B cell (primary cell): ENCODE measurements around the gene ZNF326. TPM values are rescaled to one million over a fixed set of nuclear protein-coding genes. Genes with fewer than 3 reads are reported as not detected.
"Not testable (repeated sequence)": the region's sequence is repeated elsewhere in the genome, so short reads cannot be mapped to it uniquely, and the experiment has no call there.

ENCODE experiments used
- ATAC-seq: fragments of 200-7000 bp; cut with Tn5 transposase; one replicate; pipeline ENCODE4 v1.10.0; 2021; ENCODE audit warnings: low read depth, mild to moderate bottlenecking, moderate number of reproducible peaks, moderate library complexity
- CTCF ChIA-PET: fragments of 350-600 bp; sonication (Branson Sonifier 250); formaldehyde crosslinking; loops from one replicate; lab custom pipeline; 2021; ENCODE audit warnings: antibody characterized with exemption, inconsistent platforms; lab: Charles Lee
- POLR2A ChIA-PET: fragments of 350-600 bp; sonication (Branson Sonifier 250); formaldehyde crosslinking; loops from one replicate; lab custom pipeline; 2021; ENCODE audit warnings: antibody characterized with exemption; lab: Charles Lee
- DNase-seq: peaks from one replicate; pipeline ENCODE4 v3.0.0; 2013
- H2AFZ ChIP-seq: 2 replicates; pipeline ENCODE4 v1.6.1; 2012; ENCODE audit warnings: mild to moderate bottlenecking, low read depth, low read length; ENCODE audit not compliant: insufficient read depth, poor library complexity, severe bottlenecking
- H3K27ac ChIP-seq, 2 donors: 1 replicate in 1 of 2; 2 replicates in 1 of 2; pipeline ENCODE4 v1.5.1; 2012 to 2013; ENCODE audit warnings: low read length in 2 of 2, mild to moderate bottlenecking in 2 of 2, moderate library complexity in 1 of 2
- H3K27me3 ChIP-seq, 4 experiments: fragments of 200-600 bp in 1 of 4; sonication (generic) in 1 of 4; replicated peaks in 1 of 4; 1 replicate in 2 of 4; 2 replicates in 2 of 4; pipeline versions ENCODE4 v1.6.1 to v1.7.0; 2013 to 2016; ENCODE audit warnings: low read length in 3 of 4, mild to moderate bottlenecking in 2 of 4, mixed read lengths in 1 of 4, moderate library complexity in 1 of 4; ENCODE audit not compliant: insufficient read depth in 4 of 4, control insufficient read depth in 3 of 4; ENCODE audit errors: control extremely low read depth in 1 of 4
- H3K36me3 ChIP-seq, 2 experiments: replicated peaks in 1 of 2; 1 replicate in 1 of 2; 2 replicates in 1 of 2; pipeline versions ENCODE4 v1.6.1 to v1.7.1; 2013; ENCODE audit warnings: low read length in 1 of 2; ENCODE audit not compliant: insufficient read depth in 2 of 2, control insufficient read depth in 1 of 2; ENCODE audit errors: control extremely low read depth in 1 of 2, extremely low read depth in 1 of 2
- H3K4me1 ChIP-seq, 2 donors: fragments of 200-600 bp in 1 of 2; sonication (generic) in 1 of 2; 1 replicate in 1 of 2; 2 replicates in 1 of 2; pipeline versions ENCODE4 v1.5.1 to v1.6.1; 2013 to 2017; ENCODE audit warnings: low read length in 2 of 2; ENCODE audit not compliant: control insufficient read depth in 2 of 2, insufficient read depth in 2 of 2
- H3K4me2 ChIP-seq: replicated peaks from 2 replicates; pipeline ENCODE3; 2012; ENCODE audit warnings: mild to moderate bottlenecking, low read depth, low read length; ENCODE audit not compliant: poor library complexity, severe bottlenecking
- H3K4me3 ChIP-seq, 5 experiments: fragments of 200-600 bp in 1 of 5; sonication (generic) in 1 of 5; 1 replicate in 3 of 5; 2 replicates in 2 of 5; pipeline versions ENCODE4 v1.5.1 to v1.7.0; 2011 to 2016; ENCODE audit warnings: low read length in 4 of 5, mild to moderate bottlenecking in 4 of 5, low read depth in 2 of 5, control low read depth in 1 of 5, moderate library complexity in 1 of 5; ENCODE audit not compliant: insufficient read depth in 1 of 5; ENCODE audit errors: control extremely low read depth in 1 of 5, extremely low read depth in 1 of 5
- H3K79me2 ChIP-seq: fragments of 200-600 bp; sonication (generic); one replicate; pipeline ENCODE4 v1.6.0; 2016; ENCODE audit warnings: low read length; ENCODE audit not compliant: control insufficient read depth, insufficient read depth
- H3K9ac ChIP-seq: fragments of 200-600 bp; sonication (generic); 2 replicates; pipeline ENCODE4 v1.6.1; 2017; ENCODE audit warnings: mild to moderate bottlenecking, low read length, moderate library complexity
- H3K9me3 ChIP-seq, 3 donors: one replicate each; pipeline versions ENCODE4 v1.6.1 to v1.7.1; 2013; ENCODE audit warnings: low read length in 2 of 3; ENCODE audit not compliant: control insufficient read depth in 2 of 3, insufficient read depth in 1 of 3; ENCODE audit errors: control extremely low read depth in 1 of 3
- H4K20me1 ChIP-seq: 2 replicates; pipeline ENCODE4 v1.6.0; 2012; ENCODE audit warnings: mild to moderate bottlenecking, low read length; ENCODE audit not compliant: insufficient read depth, control insufficient read depth, poor library complexity, severe bottlenecking
- H3K27ac Mint-ChIP-seq: one replicate; pipeline ENCODE4 v1.8.0; 2021; ENCODE audit warnings: mixed read lengths
- H3K27me3 Mint-ChIP-seq: one replicate; pipeline ENCODE4 v1.8.0; 2021; ENCODE audit warnings: mixed read lengths
- H3K4me1 Mint-ChIP-seq: one replicate; pipeline ENCODE4 v1.8.0; 2021; ENCODE audit warnings: mixed read lengths
- H3K4me3 Mint-ChIP-seq: one replicate; pipeline ENCODE4 v1.8.0; 2021; ENCODE audit warnings: mixed read lengths
- H3K9me3 Mint-ChIP-seq: one replicate; pipeline ENCODE4 v1.8.0; 2022; ENCODE audit warnings: mixed read lengths; ENCODE audit not compliant: insufficient read depth
- CTCF ChIP-seq: fragments of 200-600 bp; IDR thresholded peaks from one replicate; pipeline ENCODE4 v1.8.0; 2022; ENCODE audit warnings: antibody characterized with exemption, mild to moderate bottlenecking
- EZH2 ChIP-seq: IDR thresholded peaks from 2 replicates; pipeline ENCODE4 v1.6.1; 2012; ENCODE audit warnings: borderline replicate concordance, low read depth, mild to moderate bottlenecking, moderate library complexity, low read length; ENCODE audit not compliant: insufficient read depth, poor library complexity, severe bottlenecking
- WGBS: methylation state at CpG from one replicate; pipeline ENCODE4 v1.1.5; 2013; ENCODE audit warnings: missing lambda C conversion rate; ENCODE audit not compliant: insufficient coverage; 5-methylcytosine and 5-hydroxymethylcytosine counted together
- intact Hi-C: fragments of 100-400 bp; cut with micrococcal nuclease; formaldehyde crosslinking; loops from one replicate; pipeline ENCODE4 v1.10.0; 2022
- polyA plus RNA-seq: library from polyadenylated mRNA; depleted of rRNA; stranded (reverse); fragments of >200 nt; gene quantifications from 2 replicates; pipeline ENCODE4 v1.2.3, GENCODE V29; 2012
- total RNA-seq, 2 donors: library from RNA; stranded (reverse); fragments of 120-200 nt in 1 of 2; gene quantifications; 1 replicate in 1 of 2; 2 replicates in 1 of 2; pipeline versions ENCODE4 v1.2.3 to v1.2.4, GENCODE V29; 2013 to 2022

ZNF326 gene
- total and polyA plus RNA-seq, 2 donors (not counting 1 experiment from before 2014, with no cell fraction given): 6.1 to 34.1 TPM

DNA sequence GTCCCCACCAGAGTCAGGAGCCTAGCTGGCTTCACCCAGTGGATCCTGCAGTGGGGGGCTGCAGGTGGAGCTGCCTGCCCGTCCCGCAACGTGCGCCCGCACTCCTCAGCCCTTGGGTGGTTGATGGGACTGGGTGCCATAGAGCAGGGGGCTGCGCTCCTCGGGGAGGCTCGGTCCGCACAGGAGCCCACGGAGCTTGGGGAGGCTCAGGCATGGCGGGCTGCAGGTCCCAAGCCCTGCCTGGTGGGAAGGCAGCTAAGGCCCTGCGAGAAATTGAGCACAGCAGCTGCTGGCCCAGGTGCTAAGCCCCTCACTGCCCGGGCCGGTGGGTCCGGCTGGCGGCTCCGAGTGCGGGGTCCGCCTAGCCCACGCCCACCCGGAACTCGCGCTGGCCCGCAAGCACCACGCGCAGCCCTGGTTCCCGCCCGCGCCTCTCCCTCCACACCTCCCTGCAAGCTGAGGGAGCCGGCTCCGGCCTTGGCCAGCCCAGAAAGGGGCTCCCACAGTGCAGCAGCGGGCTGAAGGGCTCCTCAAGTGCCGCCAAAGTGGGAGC lies 10.3 kb upstream of the ZNF326 start:
- H3K79me2 ChIP-seq, H3K27me3 Mint-ChIP-seq, H3K27ac ChIP-seq, H3K27me3 ChIP-seq, H3K4me1 Mint-ChIP-seq, POLR2A ChIA-PET, H3K36me3 ChIP-seq, H2AFZ ChIP-seq, H3K4me3 ChIP-seq, H3K4me3 Mint-ChIP-seq, H3K9me3 Mint-ChIP-seq, intact Hi-C loops, H3K4me2 ChIP-seq, H4K20me1 ChIP-seq, DNase-seq, ATAC-seq, H3K4me1 ChIP-seq, H3K9ac ChIP-seq, H3K27ac Mint-ChIP-seq, H3K9me3 ChIP-seq: not testable (repeated sequence)
- CTCF ChIA-PET: interaction anchor here (1.6 to 10.6 kb wide), 3 partner anchors 142 to 183 kb away, joined by 9 to 169 read pairs (median 11); no protein-coding TSS in a partner anchor
- 99% methylated on average over 18 of the region's 33 CpGs for WGBS

DNA sequence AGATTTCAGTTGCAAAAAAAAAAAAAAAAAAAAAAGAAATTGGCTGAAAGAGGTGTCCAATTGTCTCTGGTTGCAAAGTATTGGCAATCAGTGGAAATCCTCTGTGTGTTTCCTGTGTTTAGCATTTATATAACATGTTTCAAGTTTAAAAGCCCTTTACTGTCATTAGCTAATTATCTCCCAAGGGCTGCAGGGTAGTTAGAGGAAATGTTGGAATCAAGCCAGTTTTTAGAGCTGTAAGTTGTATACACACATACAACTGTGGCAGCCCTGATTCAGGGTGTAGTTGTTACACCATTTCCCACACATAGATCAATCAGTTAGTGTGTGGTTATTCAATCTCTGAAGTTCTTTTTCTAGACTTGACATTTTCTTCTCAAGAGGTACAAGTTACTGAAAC lies 8.9 kb upstream of the ZNF326 start:
- Histone ChIP-seq H3K27me3 (no peaks in the 10 kb centered on the region), H3K4me1 (no peaks in the 10 kb centered on the region), H3K4me3 (no peak overlapping the region), H2AFZ (no peak overlapping the region), H3K9ac (no peak overlapping the region), H3K4me2 (no peak overlapping the region), H3K36me3 (no peaks in the 10 kb centered on the region), H3K27ac (no peak overlapping the region), H3K79me2 (no peaks in the 10 kb centered on the region), H3K9me3 (peaks cover 0 to 2% (median 0%) of the 10 kb centered on the region in 3 donors), H4K20me1 (no peaks in the 10 kb centered on the region)
- CTCF ChIA-PET: interaction anchor here (0.7 to 10.6 kb wide), 12 partner anchors 9 to 504 kb away, joined by 3 to 169 read pairs (median 8); no protein-coding TSS in a partner anchor
- TF ChIP-seq EZH2 (no peak), CTCF (no peak)
- Mint-ChIP-seq H3K9me3 (no peaks in the 10 kb centered on the region), H3K4me1 (no peaks in the 10 kb centered on the region), H3K27me3 (no peaks in the 10 kb centered on the region), H3K4me3 (no peak overlapping the region), H3K27ac (no peak overlapping the region)
- POLR2A ChIA-PET: no interaction called here
- DNase-seq: no peak
- no peak for ATAC-seq
- intact Hi-C loops: loop anchor here (2.0 kb wide), 4 partner anchors 143 to 987 kb away; partner anchors contain the start of gene LRRC8C
